Activated CD4-positive, alpha-beta T cell treated with anti-CD3 and anti-CD28 coated beads, Interleukin-2, amount 50 U/mL, for 48 hours (primary cell): ENCODE measurements around the gene MRGPRD.

Source experiments
- DNase-seq, 2 experiments: peaks; one replicate each; pipeline ENCODE4 v3.0.0-alpha.2; 2020

The MRGPRD gene

DNA sequence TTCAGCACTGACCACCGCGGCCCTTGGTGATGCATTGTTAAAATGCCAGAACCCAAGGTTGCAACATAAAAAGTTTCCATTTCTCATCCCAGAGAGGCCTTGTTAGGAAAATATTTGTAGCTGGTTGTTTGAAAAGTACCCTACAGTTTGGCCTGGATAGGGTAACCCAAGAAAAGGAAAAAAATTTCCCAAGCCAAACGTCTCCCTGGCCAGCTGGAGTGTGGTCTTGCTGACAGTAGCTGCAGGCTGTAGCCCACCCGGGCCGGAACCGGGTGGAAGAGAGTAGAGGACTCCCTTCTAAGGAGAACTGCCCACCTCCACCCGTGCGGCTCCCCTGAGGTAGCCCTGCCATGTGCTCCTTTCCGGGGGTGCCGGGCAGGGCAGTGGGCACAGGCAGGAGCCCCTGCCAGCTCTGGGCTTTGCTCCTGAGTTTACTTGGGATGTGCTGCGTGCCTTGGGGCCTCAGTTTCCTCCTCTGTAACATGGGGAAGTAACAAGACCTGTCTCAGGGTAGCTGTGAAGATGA, 38.6 kb downstream of the MRGPRD start:
- no peak for DNase-seq

GRCh38 chr11:68941324-68942094, 39.3 kb downstream of the MRGPRD start:
- no peak for DNase-seq

- no peak for DNase-seq
Measured at GRCh38 chr11:68940651-68941323, 40.0 kb downstream of the MRGPRD start.

- DNase-seq = no peak
Measured at GRCh38 chr11:68939583-68940555, 40.9 kb downstream of the MRGPRD start.

- no peak for DNase-seq
Measured at GRCh38 chr11:68938816-68939582, 41.8 kb downstream of the MRGPRD start.

- no peak for DNase-seq
Measured at GRCh38 chr11:68938088-68938487, 42.7 kb downstream of the MRGPRD start.

- DNase-seq = no peak
Measured at GRCh38 chr11:68936676-68937620, 43.8 kb downstream of the MRGPRD start.

DNA sequence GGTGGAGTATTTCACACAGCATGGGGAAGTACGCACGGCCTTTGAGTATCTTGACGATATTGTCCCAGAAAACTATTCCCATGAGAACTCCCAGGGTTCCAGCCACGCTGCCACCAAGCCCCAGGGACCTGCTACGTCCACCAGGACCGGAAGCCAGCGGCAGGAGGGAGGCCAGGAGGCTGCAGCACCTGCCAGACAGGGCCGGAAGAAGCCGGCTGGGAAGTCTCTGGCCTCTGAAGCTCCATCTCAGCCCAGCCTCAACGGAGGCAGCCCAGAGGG, 44.5 kb downstream of the MRGPRD start:
- DNase-seq = no peak

- no peak for DNase-seq
Measured at GRCh38 chr11:68935516-68936357, 45.0 kb downstream of the MRGPRD start.

- DNase-seq = no peak
Measured at GRCh38 chr11:68935066-68935465, 45.7 kb downstream of the MRGPRD start.

- DNase-seq = no peak
Measured at GRCh38 chr11:68934666-68935065, 46.1 kb downstream of the MRGPRD start.

DNA sequence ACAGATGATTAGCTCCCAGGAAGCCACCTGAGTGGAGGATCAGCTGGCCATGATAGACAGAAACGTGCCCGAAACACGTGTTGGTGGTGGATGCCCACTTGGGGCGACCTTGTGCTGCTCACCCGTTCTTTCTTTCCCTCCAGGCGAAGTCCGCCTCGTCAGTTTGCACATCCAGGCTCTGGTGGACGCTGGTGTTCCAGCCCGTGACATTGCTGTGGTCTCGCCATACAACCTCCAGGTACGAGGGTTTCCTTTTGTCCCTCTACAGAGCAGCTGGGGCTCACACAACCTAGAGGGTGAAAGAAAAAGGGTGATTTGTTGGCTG, 46.5 kb downstream of the MRGPRD start:
- no peak for DNase-seq

DNA sequence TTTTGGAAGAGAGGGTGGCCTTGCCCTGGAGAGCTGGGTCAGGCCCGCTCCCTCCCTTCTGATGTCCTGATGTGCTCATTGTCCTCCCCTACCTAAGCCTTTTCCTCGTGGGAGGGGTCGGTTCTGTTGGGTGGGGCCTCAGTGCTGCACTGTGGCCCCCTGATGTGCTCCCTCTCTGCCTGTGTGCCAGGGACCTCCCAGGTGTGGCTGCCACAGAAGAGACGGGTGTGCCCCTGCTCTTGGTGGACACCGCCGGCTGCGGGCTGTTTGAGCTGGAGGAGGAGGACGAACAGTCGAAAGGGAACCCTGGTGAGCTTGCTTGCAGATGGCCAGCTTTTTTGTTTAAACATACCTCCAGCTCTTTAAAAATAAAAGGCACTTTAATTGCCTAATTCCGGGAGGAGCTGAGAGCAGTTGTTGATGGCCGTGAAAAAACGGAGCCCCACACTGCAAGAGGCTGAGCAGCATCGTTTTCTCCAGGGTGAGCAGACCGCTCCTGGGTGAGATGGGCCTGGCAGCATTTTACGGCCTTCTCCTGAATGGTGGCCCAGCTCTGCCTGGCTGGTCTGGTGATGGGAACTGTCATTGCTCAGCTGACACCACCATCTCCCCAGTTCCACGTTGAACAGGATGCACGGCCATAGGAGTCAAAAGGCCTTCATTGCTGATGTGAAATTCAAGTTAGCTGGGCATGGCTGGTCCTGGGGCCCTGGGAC, 47.0 kb downstream of the MRGPRD start:
- DNase-seq = no peak

DNA sequence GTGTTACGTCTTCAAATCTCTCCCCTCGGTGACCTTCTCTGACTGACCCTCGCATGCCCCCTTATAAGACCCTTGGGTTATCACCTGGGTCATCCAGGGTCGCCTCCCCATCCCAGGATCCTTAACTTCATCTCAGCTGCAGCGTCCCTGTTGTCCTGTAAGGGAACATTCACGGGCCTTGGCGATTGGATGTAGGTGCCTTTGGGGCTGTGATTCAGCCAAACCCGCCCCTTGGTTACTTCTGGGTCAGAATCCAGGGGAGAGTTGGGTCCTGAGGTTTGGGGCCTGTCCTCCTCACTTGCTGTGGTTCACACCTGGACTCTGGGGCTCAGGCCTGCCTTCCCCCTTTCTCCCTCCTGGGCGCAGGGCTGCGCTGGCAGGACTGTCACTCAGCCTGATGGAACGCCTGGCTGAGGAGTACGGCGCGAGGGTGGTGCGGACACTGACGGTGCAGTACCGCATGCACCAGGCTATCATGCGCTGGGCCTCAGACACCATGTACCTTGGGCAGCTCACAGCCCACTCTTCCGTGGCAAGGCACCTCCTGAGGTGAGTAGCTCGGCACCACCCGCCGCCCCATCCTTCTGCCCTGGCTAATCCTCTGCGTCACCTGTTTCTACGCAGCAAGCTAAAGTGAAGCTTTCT, 47.7 kb downstream of the MRGPRD start:
- DNase-seq = no peak

GRCh38 chr11:68932358-68932757, 48.4 kb downstream of the MRGPRD start:
- no peak for DNase-seq

GRCh38 chr11:68931911-68932310, 48.9 kb downstream of the MRGPRD start:
- no peak for DNase-seq

GRCh38 chr11:68930991-68931855, 49.6 kb downstream of the MRGPRD start:
- DNase-seq = no peak
